NCI-H1930 (cell line): ENCODE measurements around the gene HYLS1.

Experiments
- DNase-seq, 2 experiments: peaks; one replicate each; lab custom pipeline; 2025; lab: John Stamatoyannopoulos, UW

Gene HYLS1

DNA sequence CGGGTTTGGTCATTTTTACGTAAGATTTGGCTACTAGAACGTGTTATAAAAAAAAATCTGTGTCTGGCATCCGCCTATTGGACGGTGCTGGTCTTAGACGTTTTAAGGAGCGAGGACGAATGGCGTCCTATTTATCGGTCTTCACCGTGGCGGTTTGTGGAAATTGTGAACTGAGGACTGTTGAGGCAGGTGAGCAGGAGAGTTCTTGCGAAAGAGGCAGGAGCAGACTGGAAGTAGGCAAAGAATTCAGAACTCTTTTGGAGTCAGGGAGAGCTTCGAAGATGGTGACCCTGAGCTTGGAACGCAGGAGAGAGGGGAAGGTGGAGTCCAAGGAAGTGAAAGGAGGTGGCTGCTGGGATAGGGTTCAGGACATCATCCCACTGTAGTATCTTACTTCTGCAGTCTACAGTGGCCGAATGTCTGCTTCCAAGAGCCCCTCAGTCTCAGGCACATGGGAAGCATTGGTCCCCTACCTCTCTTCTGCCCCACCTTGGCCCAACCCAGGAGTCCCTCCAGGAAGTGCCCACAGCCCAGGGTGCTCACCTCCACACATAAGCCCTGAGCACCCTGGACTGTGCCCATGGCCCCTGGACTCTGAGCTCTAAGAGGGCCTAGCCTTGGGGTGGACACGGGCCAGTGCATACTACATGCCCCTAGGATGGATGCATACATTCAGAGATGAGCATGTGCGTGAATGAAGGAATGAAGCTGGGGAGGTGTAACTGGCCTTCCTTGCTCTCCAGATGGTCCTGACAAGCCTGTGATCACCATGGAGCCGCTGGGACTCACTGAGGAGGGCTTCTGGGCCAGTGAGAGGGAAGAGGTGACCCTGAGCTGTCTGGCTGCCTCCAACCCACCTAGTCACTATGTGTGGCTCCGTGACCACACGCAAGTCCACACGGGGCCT, 62.1 kb downstream of the HYLS1 start:
- no peak for DNase-seq

DNA sequence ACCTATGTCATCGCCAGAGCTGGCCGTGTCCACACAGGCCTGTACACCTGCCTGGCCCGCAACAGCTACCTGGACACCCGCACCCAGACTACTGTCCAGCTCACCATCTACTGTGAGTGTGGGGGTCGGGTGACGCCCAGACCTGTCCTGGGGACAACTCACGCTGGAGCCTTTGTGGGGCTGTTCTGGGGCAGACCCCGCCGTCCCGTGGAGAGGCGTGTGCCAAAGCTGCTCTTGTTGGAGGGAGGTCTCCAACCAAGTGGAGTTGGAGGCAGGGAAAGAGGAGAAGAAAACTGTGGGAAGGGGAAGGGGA, 62.7 kb downstream of the HYLS1 start:
- no peak for DNase-seq
